MCF 10A (cell line): ENCODE results near the gene ARHGEF17. TPM values are rescaled to one million over a fixed set of nuclear protein-coding genes. Genes with fewer than 3 reads are reported as not detected.

Experiments used
- BruUV-seq: library from RNA; stranded (reverse); fragments of 400-500 nt; replicated peaks from 2 replicates; lab custom pipeline; 2021; lab: Mats Ljungman, UMichigan
- CTCF ChIA-PET: fragments of 300-600 bp; sonication (Branson Sonifier 250); formaldehyde crosslinking; extraction: SDS; loops from one replicate; lab custom pipeline; 2021; ENCODE audit warnings: antibody characterized with exemption, inconsistent platforms; lab: Yijun Ruan, JAX
- POLR2A ChIA-PET: fragments of 300-600, 350-650 bp; sonication (Branson Sonifier 250); formaldehyde crosslinking; extraction: SDS; loops from one replicate; lab custom pipeline; 2020; ENCODE audit warnings: antibody characterized with exemption, inconsistent platforms; lab: Yijun Ruan, JAX
- DNase-seq: peaks from one replicate; pipeline ENCODE4 v3.0.0-alpha.2; 2018; ENCODE audit not compliant: unreplicated experiment
- H3K27ac Mint-ChIP-seq: one replicate; pipeline ENCODE4 v1.8.0; 2022; ENCODE audit warnings: mild to moderate bottlenecking, low read depth, mixed read lengths; ENCODE audit not compliant: unreplicated experiment
- H3K27me3 Mint-ChIP-seq: one replicate; pipeline ENCODE4 v1.8.0; 2022; ENCODE audit warnings: mixed read lengths; ENCODE audit not compliant: insufficient read depth, unreplicated experiment
- H3K36me3 Mint-ChIP-seq: one replicate; pipeline ENCODE4 v1.8.0; 2022; ENCODE audit warnings: mild to moderate bottlenecking, moderate library complexity, mixed read lengths; ENCODE audit not compliant: insufficient read depth, unreplicated experiment
- H3K4me1 Mint-ChIP-seq: one replicate; pipeline ENCODE4 v1.8.0; 2022; ENCODE audit warnings: mixed read lengths; ENCODE audit not compliant: insufficient read depth, unreplicated experiment
- H3K4me3 Mint-ChIP-seq: one replicate; pipeline ENCODE4 v1.8.0; 2022; ENCODE audit warnings: mild to moderate bottlenecking, moderate library complexity, mixed read lengths; ENCODE audit not compliant: unreplicated experiment
- H3K9me3 Mint-ChIP-seq: one replicate; pipeline ENCODE4 v1.8.0; 2022; ENCODE audit warnings: mixed read lengths; ENCODE audit not compliant: unreplicated experiment
- CTCF ChIP-seq: fragments of 200-600 bp; IDR thresholded peaks from one replicate; pipeline ENCODE4 v1.8.0; 2022; ENCODE audit warnings: antibody characterized with exemption, mild to moderate bottlenecking; ENCODE audit not compliant: unreplicated experiment
- intact Hi-C: fragments of 100-400 bp; cut with micrococcal nuclease; formaldehyde crosslinking; loops from 2 replicates; pipeline ENCODE4 v1.14.1; 2022
- total RNA-seq: library from RNA; stranded (reverse); gene quantifications from 2 replicates; pipeline ENCODE4 v1.2.3, GENCODE V29; 2022

ARHGEF17 gene
- total RNA-seq, 1 experiment from 2014 or later: 27.6 TPM

GRCh38 chr11:73415854-73416615 lies 108.0 kb downstream of the ARHGEF17 start:
- H3K4me3 Mint-ChIP-seq: no peak overlapping the region
- peaks cover 9% of the 10 kb centered on the region for H3K36me3 Mint-ChIP-seq
- H3K9me3 Mint-ChIP-seq: no peaks in the 10 kb centered on the region
- CTCF ChIA-PET: interaction anchor here (1.2 to 1.4 kb wide), 2 partner anchors 63 to 245 kb away, joined by 3 to 4 read pairs; no protein-coding TSS in a partner anchor
- H3K27me3 Mint-ChIP-seq: no peaks in the 10 kb centered on the region
- no peak overlapping the region for H3K27ac Mint-ChIP-seq
- no peak for DNase-seq
- POLR2A ChIA-PET: interaction anchor here (0.6 kb wide), 1 partner anchor 1573 kb away, joined by 3 read pairs; the partner anchor contains the start of gene NEU3
- no TSS peak for BruUV-seq
- TF ChIP-seq CTCF: no peak
- intact Hi-C loops: no loop called here
- H3K4me1 Mint-ChIP-seq: peaks cover 6% of the 10 kb centered on the region

DNA sequence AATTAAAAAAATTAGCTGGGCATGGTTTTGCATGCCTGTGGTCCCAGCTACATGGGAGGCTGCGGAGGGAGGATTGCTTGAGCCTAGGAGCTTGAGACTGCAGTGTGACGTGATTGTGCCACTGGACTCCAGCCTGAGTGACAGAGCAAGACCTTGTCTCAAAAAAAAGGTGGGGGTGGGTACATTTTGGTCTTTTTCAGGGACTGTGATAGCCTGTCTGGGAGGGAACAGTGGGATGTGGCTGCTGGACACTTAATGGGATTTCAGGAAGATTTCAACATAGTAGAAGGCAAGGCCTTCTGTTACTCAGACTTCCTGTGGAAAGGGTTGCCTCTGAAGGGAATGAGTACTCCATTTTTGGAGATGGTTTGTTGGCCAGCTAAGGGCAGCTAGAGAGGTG lies 108.7 kb downstream of the ARHGEF17 start:
- ChIA-PET CTCF (interaction anchor here (0.6 to 1.2 kb wide), 2 partner anchors 12 to 244 kb away, joined by 3 read pairs; no protein-coding TSS in a partner anchor), POLR2A (interaction anchor here (0.6 kb wide), 1 partner anchor 1572 kb away, joined by 3 read pairs; the partner anchor contains the start of gene NEU3)
- no peak overlapping the region for H3K27ac Mint-ChIP-seq
- TF ChIP-seq CTCF: no peak
- H3K4me3 Mint-ChIP-seq: no peak overlapping the region
- BruUV-seq: no TSS peak
- no peaks in the 10 kb centered on the region for H3K9me3 Mint-ChIP-seq
- intact Hi-C loops: no loop called here
- H3K36me3 Mint-ChIP-seq: peaks cover 9% of the 10 kb centered on the region
- H3K4me1 Mint-ChIP-seq: peaks cover 4% of the 10 kb centered on the region
- no peaks in the 10 kb centered on the region for H3K27me3 Mint-ChIP-seq
- DNase-seq: no peak

Other genes with a start within 250 kb of the ARHGEF17 start
- 12.8 and 14.0 TPM in 2 replicates for gene FCHSD2, start 166.0 kb upstream of the ARHGEF17 start, total RNA-seq
- gene P2RY2, start 90.0 kb upstream of the ARHGEF17 start, total RNA-seq: 0.56 and 1.0 TPM in 2 replicates
- not detected in 2 replicates for gene P2RY6, start 35.9 kb upstream of the ARHGEF17 start, total RNA-seq
- gene RELT, start 68.1 kb downstream of the ARHGEF17 start, total RNA-seq: 5.8 and 8.4 TPM in 2 replicates